GM12872 (cell line): Measurements from ENCODE around the gene CTCF.
A peak's percentile ranks its signal among the peaks of the same experiment; 100 is the strongest.

Experiments
- CTCF ChIP-seq: IDR thresholded peaks from 3 replicates; pipeline ENCODE4 v1.5.1; 2011; ENCODE audit warnings: low read depth, mild to moderate bottlenecking, low read length, moderate library complexity; ENCODE audit not compliant: insufficient read depth

The CTCF gene

GRCh38 chr16:67560827-67561342 lies 1.4 kb upstream of the CTCF start:
- no peak for TF ChIP-seq CTCF

- no peak for TF ChIP-seq CTCF
Observed at GRCh38 chr16:67561501-67561823, 864 bp upstream of the CTCF start.

GRCh38 chr16:67561824-67562525 lies 351 bp upstream of the CTCF start:
- TF ChIP-seq CTCF: no peak

GRCh38 chr16:67562918-67563707 lies 787 bp downstream of the CTCF start:
- TF ChIP-seq CTCF: peak; percentile 35; the same call in 2 of the 3 replicates

GRCh38 chr16:67563708-67564468 lies 1.6 kb downstream of the CTCF start:
- no peak for TF ChIP-seq CTCF

- no peak for TF ChIP-seq CTCF
Observed at GRCh38 chr16:67565470-67566100, 3.3 kb downstream of the CTCF start.

GRCh38 chr16:67571464-67571863 lies 9.1 kb downstream of the CTCF start:
- no peak for TF ChIP-seq CTCF
